SU-DHL-6 (cell line): ENCODE results near the gene ARHGAP22.

Source experiments
- H2AFZ ChIP-seq: fragments of 200-600 bp; sonication (generic); 2 replicates; pipeline ENCODE4 v1.6.1; 2014; ENCODE audit warnings: low read depth, mild to moderate bottlenecking, moderate library complexity, mixed read lengths, antibody characterized with exemption, low read length; ENCODE audit not compliant: severe bottlenecking
- H3F3A ChIP-seq: fragments of 200-600 bp; shearing (Covaris generic); 2 replicates; pipeline ENCODE4 v1.6.0; 2016; ENCODE audit warnings: antibody characterized with exemption, mild to moderate bottlenecking; ENCODE audit not compliant: insufficient read depth
- H3K27ac ChIP-seq: fragments of 200-600 bp; sonication (generic); 2 replicates; pipeline ENCODE4 v1.5.1; 2016; ENCODE audit warnings: low read depth, mild to moderate bottlenecking, low read length, moderate library complexity, mixed read lengths
- H3K27me3 ChIP-seq: fragments of 200-600 bp; sonication (generic), shearing (Covaris generic); 2 replicates; pipeline ENCODE4 v1.6.0; 2014; ENCODE audit warnings: mild to moderate bottlenecking, low read length
- H3K36me3 ChIP-seq: fragments of 200-600 bp; sonication (generic); 2 replicates; pipeline ENCODE4 v1.6.1; 2014; ENCODE audit warnings: mild to moderate bottlenecking, low read length, mixed read lengths
- H3K4me2 ChIP-seq: fragments of 300-600, 200-600 bp; shearing (Covaris generic), sonication (generic); 2 replicates; pipeline ENCODE4 v1.6.0; 2014; ENCODE audit warnings: low read length, low read depth, mild to moderate bottlenecking; ENCODE audit not compliant: poor library complexity, severe bottlenecking
- H3K4me3 ChIP-seq: fragments of 200-600 bp; sonication (generic); 2 replicates; pipeline ENCODE4 v1.5.1; 2014; ENCODE audit warnings: antibody characterized with exemption, low read length, mild to moderate bottlenecking, mixed read lengths; ENCODE audit not compliant: insufficient read depth, poor library complexity, severe bottlenecking
- H3K79me2 ChIP-seq: fragments of 200-600 bp; sonication (generic); 2 replicates; pipeline ENCODE4 v1.6.1; 2014; ENCODE audit warnings: mild to moderate bottlenecking, low read length, moderate library complexity; ENCODE audit not compliant: insufficient read depth
- H3K9ac ChIP-seq: fragments of 200-600 bp; sonication (generic); 2 replicates; pipeline ENCODE4 v1.7.0; 2014; ENCODE audit warnings: mild to moderate bottlenecking, low read length
- H3K9me2 ChIP-seq: fragments of 200-600 bp; sonication (generic); replicated peaks from 2 replicates; pipeline ENCODE4 v1.6.1; 2014; ENCODE audit warnings: low read length; ENCODE audit not compliant: insufficient read depth
- H3K9me3 ChIP-seq: fragments of 200-600 bp; sonication (generic); 2 replicates; pipeline ENCODE4 v1.6.1; 2014; ENCODE audit warnings: low read length, mixed read lengths; ENCODE audit not compliant: insufficient read depth
- H4K20me1 ChIP-seq: fragments of 200-600 bp; sonication (generic); 2 replicates; pipeline ENCODE4 v1.6.1; 2014; ENCODE audit warnings: low read depth, mild to moderate bottlenecking, antibody characterized with exemption, low read length, moderate library complexity, mixed read lengths
- EZH2phosphoT487 ChIP-seq: fragments of 200-600 bp; sonication (generic), shearing (Covaris generic); conservative IDR thresholded peaks from 2 replicates; pipeline ENCODE4 v1.6.1; 2018; ENCODE audit warnings: mild to moderate bottlenecking, antibody characterized with exemption, low read length, moderate library complexity, mixed read lengths
- TF ChIP-seq, protein P1 (sequence below): fragments of 200-600 bp; sonication (generic); IDR thresholded peaks from one replicate; pipeline ENCODE4 v1.5.1; 2017; ENCODE audit warnings: antibody characterized with exemption, mild to moderate bottlenecking, low read length, moderate library complexity; ENCODE audit not compliant: insufficient read depth, poor library complexity, severe bottlenecking

Gene ARHGAP22

DNA sequence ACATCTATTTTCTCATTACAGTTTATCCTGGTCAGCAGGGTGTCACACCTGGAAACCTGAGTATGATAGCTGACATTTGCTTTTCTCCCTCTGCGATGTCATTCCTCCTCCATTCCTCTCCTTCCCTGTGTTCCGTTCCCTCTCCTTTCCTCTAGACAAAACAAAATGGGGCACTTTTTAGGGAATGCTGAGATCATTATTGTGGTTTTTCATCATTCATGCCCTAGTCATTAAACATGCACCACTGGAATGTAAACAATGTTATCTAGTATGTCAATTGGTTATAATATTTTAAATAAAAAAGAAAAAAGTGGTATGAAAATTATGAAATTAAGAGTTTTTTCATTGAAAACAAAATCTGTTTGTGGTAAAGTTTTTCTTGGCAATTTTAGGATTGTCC is 165.8 kb downstream of the ARHGAP22 start:
- Histone ChIP-seq H3K27ac (no peak overlapping the region), H3F3A (no peaks in the 10 kb centered on the region), H3K4me2 (no peak overlapping the region), H3K9me3 (no peaks in the 10 kb centered on the region), H2AFZ (no peak overlapping the region), H3K9ac (no peak overlapping the region), H3K36me3 (no peaks in the 10 kb centered on the region), H3K79me2 (no peaks in the 10 kb centered on the region), H3K9me2 (no peaks in the 10 kb centered on the region), H4K20me1 (no peaks in the 10 kb centered on the region), H3K4me3 (no peak overlapping the region), H3K27me3 (no peaks in the 10 kb centered on the region)
- no peak for TF ChIP-seq EZH2phosphoT487
- TF ChIP-seq, protein P1, sequence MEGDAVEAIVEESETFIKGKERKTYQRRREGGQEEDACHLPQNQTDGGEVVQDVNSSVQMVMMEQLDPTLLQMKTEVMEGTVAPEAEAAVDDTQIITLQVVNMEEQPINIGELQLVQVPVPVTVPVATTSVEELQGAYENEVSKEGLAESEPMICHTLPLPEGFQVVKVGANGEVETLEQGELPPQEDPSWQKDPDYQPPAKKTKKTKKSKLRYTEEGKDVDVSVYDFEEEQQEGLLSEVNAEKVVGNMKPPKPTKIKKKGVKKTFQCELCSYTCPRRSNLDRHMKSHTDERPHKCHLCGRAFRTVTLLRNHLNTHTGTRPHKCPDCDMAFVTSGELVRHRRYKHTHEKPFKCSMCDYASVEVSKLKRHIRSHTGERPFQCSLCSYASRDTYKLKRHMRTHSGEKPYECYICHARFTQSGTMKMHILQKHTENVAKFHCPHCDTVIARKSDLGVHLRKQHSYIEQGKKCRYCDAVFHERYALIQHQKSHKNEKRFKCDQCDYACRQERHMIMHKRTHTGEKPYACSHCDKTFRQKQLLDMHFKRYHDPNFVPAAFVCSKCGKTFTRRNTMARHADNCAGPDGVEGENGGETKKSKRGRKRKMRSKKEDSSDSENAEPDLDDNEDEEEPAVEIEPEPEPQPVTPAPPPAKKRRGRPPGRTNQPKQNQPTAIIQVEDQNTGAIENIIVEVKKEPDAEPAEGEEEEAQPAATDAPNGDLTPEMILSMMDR: no peak

DNA sequence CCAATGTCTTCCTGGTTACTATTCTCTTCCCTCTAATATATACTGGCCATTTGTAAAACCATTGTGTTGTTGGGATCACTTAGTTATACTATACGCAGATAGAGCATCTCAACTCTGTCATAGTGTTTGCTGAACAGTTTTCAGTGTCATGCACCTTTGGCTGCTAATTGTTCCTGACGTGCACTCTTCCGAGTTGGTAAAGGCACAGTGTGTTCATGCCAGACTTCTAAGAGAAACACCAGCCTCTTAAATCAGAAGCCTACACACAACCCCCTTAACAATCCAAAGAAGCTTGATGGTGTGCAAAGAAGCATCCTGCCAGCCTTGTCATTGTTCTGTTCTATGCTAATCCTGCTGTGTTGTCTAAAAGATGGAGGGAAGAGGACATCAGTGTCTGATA is 167.3 kb downstream of the ARHGAP22 start:
- no peaks in the 10 kb centered on the region for H3K9me2 ChIP-seq
- no peak overlapping the region for H3K27ac ChIP-seq
- no peaks in the 10 kb centered on the region for H3F3A ChIP-seq
- no peaks in the 10 kb centered on the region for H3K79me2 ChIP-seq
- H3K27me3 ChIP-seq: no peaks in the 10 kb centered on the region
- no peak overlapping the region for H3K4me3 ChIP-seq
- no peaks in the 10 kb centered on the region for H4K20me1 ChIP-seq
- no peaks in the 10 kb centered on the region for H3K9me3 ChIP-seq
- no peak for TF ChIP-seq EZH2phosphoT487
- TF ChIP-seq, protein P1: no peak
- H3K4me2 ChIP-seq: no peak overlapping the region
- H3K36me3 ChIP-seq: no peaks in the 10 kb centered on the region
- H2AFZ ChIP-seq: no peak overlapping the region
- H3K9ac ChIP-seq: no peak overlapping the region

DNA sequence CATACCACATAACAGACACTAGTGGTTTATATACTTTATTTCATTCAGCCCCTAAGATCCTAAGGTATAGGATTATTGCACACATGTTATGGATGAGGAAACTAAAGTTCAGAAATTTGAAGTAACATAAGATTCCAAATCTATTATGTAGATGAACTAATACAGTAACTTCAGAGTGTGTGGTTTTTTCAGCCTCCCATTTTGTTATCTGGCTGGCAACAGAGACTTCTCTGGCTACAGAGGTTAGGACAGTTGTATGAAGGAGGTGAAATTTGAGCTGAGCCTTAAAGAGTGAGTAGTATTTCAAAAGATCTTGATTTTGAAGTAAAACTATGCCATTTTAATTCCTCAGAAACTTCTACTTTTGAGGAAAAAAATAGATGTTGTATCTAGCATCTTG is 173.0 kb downstream of the ARHGAP22 start:
- TF ChIP-seq, protein P1: no peak
- TF ChIP-seq EZH2phosphoT487: no peak
- Histone ChIP-seq H3K9ac (no peak overlapping the region), H3K4me2 (no peak overlapping the region), H3K27ac (no peak overlapping the region), H3K9me3 (no peaks in the 10 kb centered on the region), H3K36me3 (no peaks in the 10 kb centered on the region), H3K9me2 (no peaks in the 10 kb centered on the region), H3K79me2 (no peaks in the 10 kb centered on the region), H3K4me3 (no peak overlapping the region), H3F3A (no peaks in the 10 kb centered on the region), H2AFZ (no peak overlapping the region), H3K27me3 (no peaks in the 10 kb centered on the region), H4K20me1 (no peaks in the 10 kb centered on the region)
